ENCODE results near the gene SIRT2.
"Not testable (repeated sequence)": the region's sequence is repeated elsewhere in the genome, so short reads cannot be mapped to it uniquely, and the experiment has no call there.

The SIRT2 gene

DNA sequence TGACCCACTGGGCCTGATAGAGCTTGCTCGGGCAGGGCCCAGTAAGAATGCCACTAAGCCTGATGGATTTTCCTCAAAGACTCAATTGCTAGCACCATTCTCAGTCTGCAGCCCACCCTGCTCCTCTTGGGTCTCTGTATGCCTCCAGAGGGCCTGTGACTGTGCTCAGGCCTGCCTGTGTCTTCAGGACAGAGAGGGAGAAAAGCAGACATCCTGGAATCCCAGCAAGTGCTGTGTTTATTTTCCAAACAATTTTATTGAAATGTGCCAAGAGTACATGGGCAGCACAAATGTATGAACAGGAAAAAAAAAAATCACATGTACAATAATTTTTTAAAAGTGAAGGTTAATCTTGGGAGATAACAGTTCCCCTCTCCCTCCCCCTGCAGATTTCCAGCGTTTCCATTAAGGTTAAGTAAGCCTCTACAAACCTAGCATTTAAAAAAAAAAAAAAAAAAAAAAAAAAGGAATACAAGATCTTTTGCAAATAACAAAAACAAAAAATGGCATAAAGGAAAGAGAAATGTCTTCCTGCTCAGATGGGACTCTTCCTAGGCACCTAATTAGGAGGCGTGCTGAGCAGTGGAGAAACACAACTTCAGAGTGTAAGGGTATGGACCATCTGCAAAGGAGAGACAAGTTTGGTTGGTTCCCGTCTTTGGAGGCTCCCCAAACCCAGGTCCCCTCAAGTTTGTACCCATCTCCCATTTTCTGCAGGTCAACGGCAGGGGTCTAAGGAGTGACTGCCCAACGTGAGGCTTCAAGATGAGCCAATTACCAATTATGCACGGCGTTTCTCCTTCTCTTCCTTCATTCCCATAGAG is 63.0 kb downstream of the SIRT2 start:
- ChIA-PET POLR2A (ENCODE audit: low non-redundant PET) (interaction anchor here (0.7 kb wide), 1 partner anchor 161 kb away, joined by 4 read pairs; no protein-coding TSS in a partner anchor), CTCF (interaction anchor here (1.5 kb wide), 1 partner anchor 200 kb away, joined by 3 read pairs; no protein-coding TSS in a partner anchor)
- peak overlapping the region; percentile 91 for H3K27ac ChIP-seq
- DNase-seq (ENCODE audit: low spot score) = no peak
- TF ChIP-seq, protein P1, sequence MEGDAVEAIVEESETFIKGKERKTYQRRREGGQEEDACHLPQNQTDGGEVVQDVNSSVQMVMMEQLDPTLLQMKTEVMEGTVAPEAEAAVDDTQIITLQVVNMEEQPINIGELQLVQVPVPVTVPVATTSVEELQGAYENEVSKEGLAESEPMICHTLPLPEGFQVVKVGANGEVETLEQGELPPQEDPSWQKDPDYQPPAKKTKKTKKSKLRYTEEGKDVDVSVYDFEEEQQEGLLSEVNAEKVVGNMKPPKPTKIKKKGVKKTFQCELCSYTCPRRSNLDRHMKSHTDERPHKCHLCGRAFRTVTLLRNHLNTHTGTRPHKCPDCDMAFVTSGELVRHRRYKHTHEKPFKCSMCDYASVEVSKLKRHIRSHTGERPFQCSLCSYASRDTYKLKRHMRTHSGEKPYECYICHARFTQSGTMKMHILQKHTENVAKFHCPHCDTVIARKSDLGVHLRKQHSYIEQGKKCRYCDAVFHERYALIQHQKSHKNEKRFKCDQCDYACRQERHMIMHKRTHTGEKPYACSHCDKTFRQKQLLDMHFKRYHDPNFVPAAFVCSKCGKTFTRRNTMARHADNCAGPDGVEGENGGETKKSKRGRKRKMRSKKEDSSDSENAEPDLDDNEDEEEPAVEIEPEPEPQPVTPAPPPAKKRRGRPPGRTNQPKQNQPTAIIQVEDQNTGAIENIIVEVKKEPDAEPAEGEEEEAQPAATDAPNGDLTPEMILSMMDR (conservative IDR thresholded peaks at IDR 0.05; ENCODE audit: low read depth) = no peak

DNA sequence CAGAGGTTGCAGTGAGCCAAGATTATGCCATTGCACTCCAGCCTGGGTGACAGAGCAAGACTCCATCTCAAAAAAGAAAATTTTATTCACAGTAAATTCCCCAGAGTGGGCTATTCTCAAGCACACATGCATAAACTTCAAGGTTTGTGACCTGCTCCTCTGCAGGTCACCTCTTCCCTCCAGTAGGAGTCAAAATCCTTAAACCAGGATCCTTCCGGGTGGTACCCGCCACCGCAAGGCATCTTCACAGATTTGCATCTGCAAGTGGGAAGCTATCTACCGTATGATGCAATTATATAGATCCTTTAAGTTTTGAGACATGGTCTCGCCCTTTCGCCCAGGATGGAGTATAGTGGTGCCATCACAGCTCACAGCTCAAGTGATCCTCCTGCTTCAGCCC is 64.8 kb downstream of the SIRT2 start:
- ChIA-PET POLR2A (ENCODE audit: low non-redundant PET) (no interaction called here), CTCF (no interaction called here)
- TF ChIP-seq, protein P1 (conservative IDR thresholded peaks at IDR 0.05; ENCODE audit: low read depth) = no peak
- peak overlapping the region; percentile 91 for H3K27ac ChIP-seq
- no peak for DNase-seq (ENCODE audit: low spot score)

DNA sequence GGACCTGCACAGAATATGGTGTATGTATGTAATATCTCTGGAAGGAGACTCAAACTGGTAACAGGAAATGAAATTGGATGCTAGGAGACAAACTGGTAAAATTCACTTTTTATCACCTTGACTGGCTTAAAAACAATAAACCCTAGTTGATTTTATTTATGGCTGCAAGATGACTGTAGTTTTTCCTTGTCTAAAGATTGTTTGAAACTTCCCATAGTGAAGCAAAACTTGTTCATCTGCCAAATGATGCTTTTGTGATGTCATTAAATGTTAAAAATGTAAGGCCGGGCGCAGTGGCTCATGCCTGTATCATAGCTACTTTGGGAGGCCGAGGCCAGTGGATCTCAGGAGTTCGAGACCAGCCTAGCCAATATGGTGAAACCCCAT is 65.3 kb downstream of the SIRT2 start:
- ChIA-PET CTCF (no interaction called here), POLR2A (ENCODE audit: low non-redundant PET) (no interaction called here)
- no peak for DNase-seq (ENCODE audit: low spot score)
- H3K27ac ChIP-seq = peak overlapping the region; percentile 91
- TF ChIP-seq, protein P1 (conservative IDR thresholded peaks at IDR 0.05; ENCODE audit: low read depth) = no peak

DNA sequence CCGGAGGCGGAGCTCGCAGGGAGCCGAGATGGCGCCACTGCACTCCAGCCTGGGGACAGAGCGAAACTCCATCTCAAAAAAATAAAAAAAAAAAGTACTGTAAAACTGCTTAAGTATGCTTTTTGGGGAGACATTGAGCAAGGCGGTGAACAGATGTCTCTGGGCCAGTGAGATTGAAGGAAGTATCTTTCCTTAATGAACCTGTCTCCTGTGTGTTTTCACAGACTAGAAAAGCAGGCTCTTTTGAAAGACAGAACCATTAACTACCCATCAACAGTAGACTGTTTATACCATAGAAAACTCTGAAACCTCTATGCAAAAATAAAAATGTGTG is 66.4 kb downstream of the SIRT2 start:
- H3K27ac ChIP-seq = peak overlapping the region; percentile 91
- POLR2A ChIA-PET (ENCODE audit: low non-redundant PET) = interaction anchor here (0.6 kb wide), 1 partner anchor 97 kb away, joined by 4 read pairs; no protein-coding TSS in a partner anchor
- CTCF ChIA-PET = no interaction called here
- no peak for DNase-seq (ENCODE audit: low spot score)
- TF ChIP-seq, protein P1 (conservative IDR thresholded peaks at IDR 0.05; ENCODE audit: low read depth) = no peak

DNA sequence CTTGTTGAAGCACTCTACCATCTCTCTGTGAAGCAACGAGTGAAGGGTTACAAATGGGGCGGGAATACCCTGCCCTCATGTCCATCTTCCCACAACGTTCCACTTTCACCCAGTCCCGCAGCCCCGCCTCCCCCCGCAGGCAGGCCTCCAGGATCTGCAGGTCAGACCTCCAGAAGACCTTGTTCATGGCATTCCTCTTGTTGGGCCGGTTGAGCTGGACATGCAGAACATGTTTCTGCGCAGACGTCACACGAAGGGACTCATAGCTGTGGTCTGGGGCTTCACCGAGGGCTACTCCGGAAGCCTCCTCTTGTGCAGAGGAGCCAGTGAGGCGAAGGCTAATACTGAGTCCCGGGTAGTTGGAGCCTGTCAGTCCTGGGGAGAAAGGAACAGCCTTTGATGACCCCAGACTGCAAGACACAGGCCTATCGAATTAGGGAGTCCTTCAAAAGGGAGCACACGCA is 68.2 kb downstream of the SIRT2 start:
- DNase-seq (ENCODE audit: low spot score) = peak; percentile 65
- TF ChIP-seq, protein P1 (conservative IDR thresholded peaks at IDR 0.05; ENCODE audit: low read depth) = no peak
- ChIA-PET POLR2A (ENCODE audit: low non-redundant PET) (interaction anchor here (0.7 kb wide), 1 partner anchor 20 kb away, joined by 3 read pairs; no protein-coding TSS in a partner anchor), CTCF (interaction anchor here (0.6 to 1.2 kb wide), 2 partner anchors 62 to 932 kb away, joined by 3 to 6 read pairs; no protein-coding TSS in a partner anchor)
- peak overlapping the region; percentile 91 for H3K27ac ChIP-seq

DNA sequence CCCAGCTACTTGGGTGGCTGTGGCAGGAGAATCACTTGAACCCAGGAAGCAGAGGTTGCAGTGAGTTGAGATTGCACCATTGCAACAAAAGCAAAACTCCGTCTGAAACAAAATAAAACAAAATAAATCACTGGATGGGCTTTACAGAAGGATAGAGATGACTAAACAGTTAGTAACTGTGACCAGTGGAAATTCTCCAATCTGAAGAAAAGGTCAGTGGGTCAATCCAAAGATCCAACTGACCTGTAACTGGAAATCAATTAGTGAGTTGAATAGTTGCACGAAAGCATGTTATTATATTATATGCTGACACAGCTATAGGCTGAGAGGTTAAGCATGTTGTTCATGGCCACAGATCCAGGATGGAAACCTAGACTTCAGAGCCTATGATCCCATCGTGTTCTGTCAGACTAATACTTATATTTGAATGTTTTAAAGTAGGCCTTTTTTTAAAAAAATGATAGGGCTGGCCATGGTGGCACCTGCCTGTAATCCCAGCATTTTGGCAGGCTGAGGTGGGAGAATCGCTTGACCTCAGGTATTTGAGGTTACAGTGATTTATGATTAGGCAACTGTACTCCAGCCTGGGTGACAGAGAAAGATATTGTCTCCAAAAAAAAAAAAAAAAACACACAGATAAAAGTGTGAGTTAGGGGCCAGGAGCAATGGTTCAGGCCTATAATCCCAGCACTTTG is 69.2 kb downstream of the SIRT2 start:
- TF ChIP-seq, protein P1 (conservative IDR thresholded peaks at IDR 0.05; ENCODE audit: low read depth) = no peak
- no peak for DNase-seq (ENCODE audit: low spot score)
- POLR2A ChIA-PET (ENCODE audit: low non-redundant PET) = no interaction called here
- CTCF ChIA-PET = interaction anchor here (0.5 kb wide), 1 partner anchor 12 kb away, joined by 6 read pairs; no protein-coding TSS in a partner anchor
- peak overlapping the region; percentile 91 for H3K27ac ChIP-seq

DNA sequence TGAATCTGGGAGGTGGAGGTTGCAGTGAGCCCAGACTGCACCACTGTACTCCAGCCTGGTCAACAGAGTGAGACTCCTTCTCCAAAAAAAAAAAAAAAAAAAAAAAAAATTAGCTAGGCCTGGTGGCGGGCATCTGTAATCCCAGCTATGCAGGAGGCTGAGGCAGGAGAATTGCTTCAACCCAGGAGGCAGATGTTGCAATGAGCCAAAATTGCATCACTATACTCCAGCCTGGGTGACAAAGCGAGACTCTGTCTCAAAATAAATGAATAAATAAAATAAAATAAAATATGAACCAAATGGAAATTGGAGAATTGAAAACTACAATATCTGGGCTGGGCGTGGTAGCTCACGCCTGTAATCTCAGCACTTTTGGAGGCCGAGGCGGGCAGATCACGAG is 70.2 kb downstream of the SIRT2 start:
- CTCF ChIA-PET = interaction anchor here (0.6 kb wide), 1 partner anchor 30 kb away, joined by 3 read pairs; no protein-coding TSS in a partner anchor
- POLR2A ChIA-PET (ENCODE audit: low non-redundant PET) = not testable (repeated sequence)
- H3K27ac ChIP-seq = peak overlapping the region; percentile 23

More for the DNA sequence above, 70.2 kb downstream of the SIRT2 start:
- DNase-seq (ENCODE audit: low spot score) = not testable (repeated sequence)

All from RWPE1 (cell line).